GM18498 (cell line): ENCODE data around the gene MYL5.
"Not testable (repeated sequence)": the region's sequence is repeated elsewhere in the genome, so short reads cannot be mapped to it uniquely, and the experiment has no call there.

Experiments
- ATAC-seq: cut with Tn5 transposase; IDR thresholded peaks from one replicate; pipeline ENCODE4 v1.9.1; 2021; ENCODE audit warnings: mild to moderate bottlenecking, moderate library complexity; ENCODE audit not compliant: unreplicated experiment

Gene MYL5

DNA sequence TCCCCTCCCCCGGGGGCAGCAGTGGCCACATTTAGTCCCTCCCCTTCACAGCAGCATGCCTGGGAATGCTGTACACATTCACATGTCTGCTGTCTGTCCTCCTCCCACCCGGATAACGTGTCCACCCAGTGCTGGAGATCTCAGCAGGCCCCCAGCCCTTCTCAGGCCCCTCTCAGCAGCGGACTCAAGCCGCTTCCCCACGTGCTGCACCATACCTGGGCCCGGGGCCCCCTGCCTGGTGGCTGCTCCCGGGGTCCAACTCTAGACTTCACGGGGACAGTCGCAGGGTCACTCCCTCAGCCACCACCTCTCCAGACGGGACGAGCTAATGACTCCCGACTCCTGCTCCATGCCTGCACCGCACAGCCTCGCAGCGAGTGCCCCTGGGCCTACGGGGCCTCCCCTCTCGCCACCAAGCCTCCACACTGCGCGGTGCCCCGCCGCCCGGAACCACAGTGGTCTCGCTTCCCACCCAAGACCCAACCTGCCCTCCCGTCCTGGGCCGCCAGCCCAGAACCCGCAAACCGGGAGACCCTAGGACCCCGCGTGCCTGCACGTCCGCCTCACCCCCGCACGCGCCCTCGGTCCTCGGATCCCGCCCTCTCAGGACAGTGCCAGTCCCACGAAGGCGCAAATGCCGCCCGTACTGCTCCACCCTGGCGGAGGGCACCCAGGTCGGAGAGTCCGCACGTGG lies 30.0 kb downstream of the MYL5 start:
- ATAC-seq: no peak

DNA sequence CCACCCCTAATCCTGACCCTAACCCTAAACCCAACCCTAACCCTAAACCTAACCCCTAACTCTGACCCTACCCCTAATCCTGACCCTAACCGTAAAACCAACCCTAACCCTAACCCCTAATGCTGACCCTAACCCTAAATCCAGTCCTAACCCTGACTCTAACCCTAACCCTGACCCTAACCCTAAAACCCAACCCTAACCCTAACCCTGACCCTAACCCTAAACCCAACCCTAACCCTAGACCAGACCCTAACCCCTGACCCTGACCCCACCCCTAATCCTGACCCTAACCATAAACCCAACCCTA lies 30.6 kb downstream of the MYL5 start:
- ATAC-seq: no peak

DNA sequence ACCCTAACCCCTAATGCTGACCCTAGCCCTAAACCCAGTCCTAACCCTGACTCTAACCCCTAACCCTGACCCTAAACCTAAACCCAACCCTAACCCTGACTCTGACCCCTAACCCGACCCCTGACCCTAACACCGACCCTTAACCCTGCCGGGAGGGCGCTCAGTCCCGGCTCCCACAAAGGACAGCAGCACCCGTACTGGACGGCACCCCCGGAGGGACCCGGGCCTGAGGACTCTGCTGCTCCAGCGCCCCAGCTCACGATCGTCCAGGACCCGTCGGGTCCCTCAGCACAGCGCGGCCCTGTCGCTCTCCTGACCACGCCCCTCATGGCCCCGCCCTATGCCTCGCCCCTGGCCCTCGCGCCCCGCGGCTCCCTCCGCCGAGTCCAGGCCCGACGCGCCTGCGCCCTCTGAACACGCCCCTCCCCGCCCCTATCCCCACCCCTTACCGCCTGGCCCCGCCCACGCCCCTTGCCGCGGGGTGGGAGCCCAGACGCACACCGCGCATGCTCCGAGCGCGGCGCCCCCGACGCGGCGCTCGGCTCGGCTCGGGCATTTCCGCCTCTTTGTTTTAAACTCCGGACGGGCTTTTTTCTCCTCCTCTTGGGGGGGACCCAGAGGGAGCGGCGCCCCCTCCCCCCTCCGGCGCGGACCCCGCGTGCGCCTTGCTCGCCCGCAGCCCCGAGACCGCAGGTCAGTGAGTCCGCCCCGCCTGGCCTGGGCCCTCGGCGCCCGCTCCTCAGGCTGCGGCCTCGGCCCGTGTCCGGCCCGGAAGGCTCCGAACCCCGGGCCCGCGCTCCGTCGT lies 31.1 kb downstream of the MYL5 start, which contains the start of gene PCGF3:
Gene PCGF3 (plus strand): TSS at position 555 of the 805 bp plus-strand sequence. CDS start 27,849 bp downstream, outside the sequence.
- peak; percentile 90 for ATAC-seq

DNA sequence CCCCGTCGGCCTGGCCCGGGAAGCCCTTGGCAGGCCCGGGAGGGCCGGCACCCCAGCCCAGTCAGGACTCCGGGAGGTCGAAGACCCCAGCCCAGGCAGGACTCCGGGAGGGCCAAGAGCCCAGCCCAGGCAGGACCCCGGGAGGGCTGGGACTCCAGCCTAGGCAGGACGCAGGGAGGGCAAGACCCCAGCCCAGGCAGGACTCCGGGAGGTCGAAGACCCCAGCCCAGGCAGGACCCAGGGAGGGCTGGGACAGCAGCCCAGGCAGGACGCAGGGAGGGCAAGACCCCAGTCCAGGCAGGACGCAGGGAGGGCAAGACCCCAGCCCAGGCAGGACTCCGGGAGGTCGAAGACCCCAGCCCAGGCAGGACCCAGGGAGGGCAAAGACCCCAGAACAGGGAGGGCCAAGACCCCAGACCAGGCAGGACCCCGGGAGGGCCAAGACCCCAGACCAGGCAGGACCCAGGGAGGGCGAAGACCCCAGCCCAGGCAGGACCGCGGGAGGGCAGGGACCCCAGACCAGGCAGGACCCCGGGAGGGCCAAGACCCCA lies 31.8 kb downstream of the MYL5 start:
- not testable (repeated sequence) for ATAC-seq

DNA sequence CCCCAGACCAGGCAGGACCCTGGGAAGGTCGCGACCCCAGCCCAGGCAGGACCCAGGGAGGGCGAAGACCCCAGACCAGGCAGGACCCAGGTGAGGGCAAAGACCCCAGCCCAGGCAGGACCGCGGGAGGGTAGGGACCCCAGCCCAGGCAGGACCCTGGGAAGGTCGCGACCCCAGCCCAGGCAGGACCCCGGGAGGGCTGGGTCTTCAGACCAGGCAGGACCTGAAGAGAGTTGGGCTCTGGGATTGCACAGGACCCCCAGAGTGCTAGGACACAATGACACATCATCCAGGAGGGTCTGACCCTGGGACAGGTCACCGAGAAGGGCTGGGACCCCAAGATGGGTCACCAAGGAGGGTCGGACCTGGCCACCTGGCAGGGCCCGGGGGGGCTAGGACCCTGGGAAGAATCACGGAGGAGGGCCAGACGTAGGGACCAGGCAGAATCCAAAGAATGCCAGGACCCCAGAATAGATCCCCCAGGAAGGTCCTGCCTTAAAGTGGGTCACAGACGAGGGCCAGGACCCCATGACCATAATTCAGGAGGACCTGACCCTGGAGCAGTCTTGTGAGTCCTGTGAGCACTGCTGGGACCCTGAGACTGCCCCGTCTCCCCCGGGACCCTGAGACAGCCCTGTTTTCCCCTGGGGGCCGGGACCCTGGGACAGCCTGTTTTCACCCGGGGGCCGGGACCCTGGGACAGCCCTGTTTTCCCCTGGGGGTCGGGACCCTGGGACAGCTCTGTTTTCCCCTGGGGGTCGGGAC lies 32.7 kb downstream of the MYL5 start:
- no peak for ATAC-seq

DNA sequence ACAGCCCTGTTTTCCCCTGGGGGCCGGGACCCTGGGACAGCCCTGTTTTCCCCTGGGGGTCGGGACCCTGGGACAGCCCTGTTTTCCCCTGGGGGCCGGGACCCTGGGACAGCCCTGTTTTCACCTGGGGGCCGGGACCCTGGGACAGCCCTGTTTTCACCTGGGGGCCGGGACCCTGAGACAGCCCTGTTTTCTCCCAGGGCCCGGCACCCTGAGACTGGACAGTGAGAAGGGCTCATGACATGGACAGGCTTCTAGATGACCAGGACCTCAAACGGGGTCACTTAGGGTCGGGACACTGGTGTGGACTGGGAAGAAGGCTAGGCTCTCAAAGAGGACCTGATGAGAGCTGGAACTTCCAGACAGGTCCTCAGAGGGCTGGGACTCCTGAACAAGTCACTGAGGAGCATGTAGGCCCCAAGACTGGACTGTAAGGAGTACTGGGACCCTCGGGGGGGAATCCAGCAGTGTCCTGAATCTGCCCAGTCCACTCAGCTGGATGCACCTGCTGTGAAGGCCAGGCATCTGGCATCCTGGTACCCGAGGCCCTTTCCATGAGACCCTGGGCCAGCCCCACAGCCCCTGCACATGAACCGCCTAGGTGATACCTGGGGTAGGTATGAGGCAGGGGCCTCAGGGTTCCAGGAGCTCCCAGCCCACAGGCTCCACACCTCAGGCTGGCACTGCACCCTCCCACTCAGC lies 33.7 kb downstream of the MYL5 start:
- no peak for ATAC-seq

DNA sequence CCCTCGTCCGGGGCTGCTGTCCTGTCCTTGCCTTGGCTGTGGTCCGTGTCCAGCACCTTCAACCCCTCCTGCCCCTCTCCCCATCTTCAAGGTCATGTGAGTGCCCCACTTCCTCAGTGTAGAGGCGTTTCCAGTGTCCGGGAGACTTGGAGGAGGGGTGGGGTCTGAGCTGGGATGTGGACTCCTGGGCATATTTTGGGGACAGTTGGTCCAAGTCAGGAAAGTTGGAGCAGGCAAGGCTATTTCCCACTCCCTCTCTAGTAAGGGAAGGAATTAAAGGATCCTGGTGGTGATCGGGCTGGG lies 34.2 kb downstream of the MYL5 start:
- no peak for ATAC-seq

DNA sequence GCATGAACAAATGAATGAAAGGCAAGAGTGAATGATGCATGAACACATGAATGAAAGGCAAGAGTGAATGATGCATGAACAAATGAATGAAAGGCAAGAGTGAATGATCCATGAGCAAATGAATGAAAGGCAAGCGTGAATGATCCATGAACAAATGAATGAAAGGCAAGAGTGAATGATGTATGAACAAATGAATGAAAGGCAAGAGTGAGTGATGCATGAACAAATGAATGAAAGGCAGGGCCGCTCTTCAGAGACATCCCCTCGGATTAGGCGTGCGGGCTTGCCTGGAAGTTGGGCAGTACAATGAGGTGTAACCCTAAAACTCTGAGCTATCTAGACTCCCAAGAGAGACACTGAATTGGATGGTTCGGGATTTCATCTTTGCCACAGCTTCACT lies 35.0 kb downstream of the MYL5 start:
- ATAC-seq: no peak

DNA sequence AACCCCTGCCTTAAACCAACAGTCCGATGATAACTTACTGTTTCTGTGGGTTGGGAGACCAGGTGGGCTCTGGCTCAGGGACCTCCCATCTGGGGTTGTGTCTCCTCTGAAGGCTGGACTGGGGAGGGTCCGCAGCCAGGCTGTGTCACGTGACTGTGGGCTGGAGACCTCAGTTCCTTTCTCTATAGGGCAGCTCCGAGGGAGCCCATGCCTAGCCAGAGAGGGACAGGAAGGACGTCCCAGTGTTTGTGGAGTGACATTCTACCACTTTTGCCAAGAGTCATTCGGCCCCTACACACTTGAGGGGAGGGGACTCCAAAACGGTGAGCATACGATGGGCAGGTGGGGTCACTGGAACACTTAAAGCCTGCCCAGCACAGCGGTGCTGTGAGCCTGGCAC lies 35.8 kb downstream of the MYL5 start:
- ATAC-seq: no peak

DNA sequence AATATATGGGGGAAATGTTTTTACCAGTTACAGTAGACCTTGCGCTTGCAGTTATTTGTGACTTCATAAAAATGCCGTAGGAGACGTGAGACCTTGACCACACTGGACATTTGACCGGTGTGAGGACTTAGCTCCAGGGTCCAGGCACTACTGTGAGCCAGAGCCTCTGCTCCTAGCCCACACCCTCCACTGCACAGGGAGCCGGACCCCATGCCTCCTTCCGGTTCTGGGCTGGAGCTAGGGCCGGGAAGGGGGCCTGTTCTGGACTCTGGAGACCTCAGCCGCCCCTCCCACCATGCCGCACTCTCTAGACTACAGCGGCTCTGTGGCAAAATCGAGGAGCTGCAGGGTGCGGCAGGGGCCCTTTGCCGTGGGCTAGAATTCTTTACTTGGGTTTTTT lies 36.6 kb downstream of the MYL5 start:
- no peak for ATAC-seq

DNA sequence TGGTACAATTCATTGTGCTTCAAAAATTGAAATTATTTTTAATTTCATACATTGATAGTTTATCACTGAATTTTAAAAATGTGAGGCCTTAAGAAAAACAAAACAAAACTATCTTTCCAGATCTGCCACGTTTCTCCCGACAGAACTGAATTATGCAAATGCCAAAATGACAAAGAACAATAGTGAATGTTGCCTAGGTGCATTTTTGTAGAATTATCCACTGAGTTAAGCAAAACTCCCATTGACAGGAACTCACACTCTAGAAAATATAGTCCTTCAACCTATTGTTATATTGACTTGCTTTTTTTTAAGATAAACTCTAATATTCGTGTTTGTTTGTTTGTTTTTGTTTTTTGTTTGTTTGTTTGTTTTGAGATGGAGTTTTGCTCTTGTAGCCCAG lies 37.8 kb downstream of the MYL5 start:
- ATAC-seq: no peak

DNA sequence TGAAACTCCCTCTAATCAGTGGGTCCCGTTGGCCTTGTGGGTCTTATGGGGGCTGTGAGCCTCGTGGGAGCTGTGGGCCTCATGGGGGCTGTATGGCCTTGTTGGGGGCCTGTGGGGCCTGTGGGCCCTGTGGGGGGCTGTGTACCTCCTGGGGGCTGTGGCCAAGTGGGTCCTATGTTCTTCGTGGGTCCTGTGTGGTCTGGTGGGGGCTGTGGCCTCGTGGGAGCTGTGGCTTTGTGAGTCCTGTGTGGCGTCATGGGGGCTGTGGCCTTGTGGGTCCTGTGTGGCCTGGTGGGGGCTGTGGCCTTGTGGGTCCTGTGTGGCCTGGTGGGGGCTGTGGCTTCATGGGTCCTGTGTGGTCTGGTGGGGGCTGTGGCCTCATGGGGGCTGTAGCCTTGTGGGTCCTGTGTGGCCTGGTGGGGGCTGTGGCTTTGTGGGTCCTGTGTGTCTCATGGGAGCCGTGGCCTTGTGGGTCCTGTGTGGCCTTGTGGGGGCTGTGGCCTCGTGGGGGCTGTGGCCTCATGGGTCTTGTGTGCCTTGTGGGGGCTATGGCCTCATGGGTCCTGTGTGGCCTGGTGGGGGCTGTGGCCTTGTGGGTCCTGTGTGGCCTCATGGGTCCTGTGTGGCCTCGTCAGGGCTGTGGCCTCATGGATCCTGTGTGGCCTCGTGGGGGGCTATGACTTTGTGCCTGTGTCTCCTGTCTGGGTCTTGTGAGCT lies 38.7 kb downstream of the MYL5 start:
- ATAC-seq: no peak

DNA sequence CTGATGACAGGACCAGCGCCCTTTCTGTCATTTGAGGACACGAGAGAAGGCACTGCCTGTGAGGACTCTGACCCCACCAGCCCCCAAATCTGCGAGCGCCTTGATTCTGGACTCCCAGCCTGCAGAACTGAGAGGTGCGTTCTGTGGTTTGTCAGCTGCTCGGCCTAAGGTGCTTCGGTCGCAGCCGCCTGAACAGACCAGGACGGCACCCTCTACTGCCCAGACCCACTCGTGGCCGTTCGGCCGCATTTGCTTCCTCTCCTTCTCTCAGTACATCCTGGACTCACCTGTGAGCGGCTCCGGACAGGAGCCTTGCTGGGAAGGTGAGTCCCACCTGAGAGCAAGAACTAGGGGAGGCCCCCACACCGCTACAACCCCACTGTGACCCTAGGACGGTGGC lies 39.7 kb downstream of the MYL5 start:
- ATAC-seq: no peak

DNA sequence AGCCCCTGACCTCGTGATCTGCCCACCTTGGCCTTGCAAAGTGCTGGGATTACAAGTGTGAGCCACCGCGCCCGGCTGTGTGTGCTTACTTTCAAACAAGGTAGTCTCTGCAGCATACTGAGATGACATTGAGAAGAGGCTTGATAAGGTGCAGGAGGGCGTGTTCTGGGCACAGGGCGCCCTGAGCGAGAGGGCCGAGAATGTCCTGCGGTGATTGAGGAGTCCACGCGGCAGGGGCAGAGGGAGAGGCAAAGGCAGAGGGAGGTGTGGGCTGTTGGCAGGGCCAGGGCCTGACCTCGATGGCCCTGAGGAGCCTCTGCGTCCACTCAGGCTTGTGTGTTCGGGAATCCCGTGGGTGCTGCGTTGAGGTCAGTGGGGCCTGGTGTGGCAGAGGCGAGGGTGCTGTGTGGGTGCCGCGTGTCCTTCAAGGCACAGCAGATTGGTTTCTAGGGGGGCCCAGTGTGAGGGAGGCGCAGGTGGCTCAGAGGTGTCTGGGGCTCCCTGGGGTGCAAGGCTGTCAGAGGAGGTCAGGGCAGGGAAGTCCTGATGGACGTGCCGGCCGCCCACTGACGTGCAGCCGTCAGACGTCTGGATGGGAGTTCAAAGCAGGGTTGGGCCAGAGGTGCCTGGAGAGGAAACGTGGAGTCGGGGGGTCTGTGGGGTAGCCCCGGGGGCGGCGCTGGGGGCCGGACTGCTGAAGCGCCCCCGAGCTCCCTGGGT lies 43.4 kb downstream of the MYL5 start:
- no peak for ATAC-seq

DNA sequence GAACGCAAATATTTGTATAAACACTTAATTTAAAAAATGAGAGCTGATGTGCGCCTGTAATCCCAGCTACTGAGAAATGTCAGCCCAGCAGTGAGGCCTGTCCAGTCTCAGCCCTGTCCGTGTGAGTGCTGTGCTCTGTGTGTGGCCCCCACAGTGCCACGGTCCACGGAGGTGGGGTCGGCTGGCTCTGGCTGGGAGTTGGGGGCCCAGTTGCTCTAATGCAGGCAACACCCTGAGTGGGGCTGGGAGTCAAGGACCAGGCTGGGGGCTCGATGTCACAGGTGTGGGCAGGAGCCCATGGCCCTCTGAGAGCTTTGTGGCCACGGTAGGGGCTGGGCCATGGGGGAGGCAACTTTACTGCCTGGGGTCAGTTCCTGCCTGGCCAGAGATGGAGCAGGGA lies 44.1 kb downstream of the MYL5 start:
- no peak for ATAC-seq

DNA sequence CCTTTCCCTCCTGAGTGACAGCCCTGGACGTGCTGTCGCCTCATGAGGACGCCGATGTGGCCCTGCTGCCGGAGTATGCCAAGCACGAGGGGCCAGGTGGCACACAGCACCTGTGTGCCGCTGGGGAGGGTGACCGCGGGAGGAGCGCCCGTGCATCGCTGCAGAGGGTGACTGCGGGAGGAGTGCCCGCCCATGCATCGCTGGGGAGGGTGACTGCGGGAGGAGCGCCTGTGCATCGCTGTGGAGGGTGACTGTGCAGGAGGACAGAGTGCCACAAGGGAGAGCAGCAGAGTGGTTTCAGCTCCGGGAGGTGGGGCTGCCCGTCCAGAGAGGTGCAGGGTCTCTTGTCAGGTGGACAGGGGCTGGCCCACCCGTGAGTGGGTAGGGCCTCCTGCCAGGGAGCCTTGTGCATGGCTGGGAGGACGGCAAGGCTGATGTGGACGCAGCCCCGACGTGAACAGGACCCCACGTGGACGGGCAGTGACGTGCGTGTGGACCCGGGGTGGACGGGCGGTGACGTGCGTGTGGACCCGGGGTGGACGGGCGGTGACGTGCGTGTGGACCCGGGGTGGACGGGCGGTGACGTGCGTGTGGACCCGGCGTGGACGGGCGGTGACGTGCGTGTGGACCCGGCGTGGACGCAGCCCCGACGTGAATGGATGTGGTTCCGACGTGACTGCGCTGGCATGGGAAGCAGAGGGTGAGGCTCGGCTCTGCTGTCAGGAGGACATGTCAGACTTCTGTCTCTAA lies 45.9 kb downstream of the MYL5 start:
- ATAC-seq: no peak

DNA sequence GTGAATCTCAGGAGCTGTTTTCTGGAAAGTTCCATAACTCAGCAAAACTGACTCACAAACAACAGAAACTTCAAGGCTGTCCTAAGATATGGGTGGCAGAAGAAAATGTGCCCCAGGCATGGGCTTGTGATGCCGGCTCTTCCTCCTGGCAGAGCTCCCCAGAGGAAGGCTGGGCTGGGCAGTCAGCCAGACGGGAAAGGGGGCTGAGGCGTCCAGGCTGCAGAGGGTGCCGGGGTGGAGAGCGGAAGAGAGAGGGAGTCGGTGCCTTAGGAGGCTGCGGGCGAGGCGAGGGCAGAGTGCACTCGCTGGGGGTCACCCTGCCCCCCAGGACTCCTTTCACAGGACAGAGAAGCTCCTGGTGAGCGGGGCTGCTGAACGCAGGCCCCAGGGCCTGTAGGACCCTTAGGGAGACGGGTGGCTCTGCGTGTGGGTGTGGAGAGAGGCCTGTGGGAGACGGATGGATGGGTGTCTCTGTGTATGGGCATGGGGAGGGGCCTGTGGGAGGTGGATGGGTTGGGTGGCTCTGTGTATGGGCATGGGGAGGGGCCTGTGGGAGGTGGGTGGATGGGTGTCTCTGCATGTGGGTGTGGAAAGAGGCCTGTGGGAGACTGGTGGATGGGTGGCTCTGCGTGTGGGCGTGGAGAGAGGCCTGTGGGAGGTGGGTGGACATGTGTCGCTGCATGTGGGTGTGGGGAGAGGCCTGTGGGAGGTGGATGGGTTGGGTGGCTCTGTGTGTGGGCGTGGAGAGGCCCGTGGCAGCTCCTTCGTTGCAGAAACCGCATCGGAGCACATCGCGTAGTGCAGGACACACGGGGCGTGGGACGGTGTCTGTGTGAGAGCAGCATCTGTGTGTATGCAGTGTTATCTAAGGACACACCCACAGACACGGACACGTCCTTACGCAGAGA lies 47.2 kb downstream of the MYL5 start:
- no peak for ATAC-seq

DNA sequence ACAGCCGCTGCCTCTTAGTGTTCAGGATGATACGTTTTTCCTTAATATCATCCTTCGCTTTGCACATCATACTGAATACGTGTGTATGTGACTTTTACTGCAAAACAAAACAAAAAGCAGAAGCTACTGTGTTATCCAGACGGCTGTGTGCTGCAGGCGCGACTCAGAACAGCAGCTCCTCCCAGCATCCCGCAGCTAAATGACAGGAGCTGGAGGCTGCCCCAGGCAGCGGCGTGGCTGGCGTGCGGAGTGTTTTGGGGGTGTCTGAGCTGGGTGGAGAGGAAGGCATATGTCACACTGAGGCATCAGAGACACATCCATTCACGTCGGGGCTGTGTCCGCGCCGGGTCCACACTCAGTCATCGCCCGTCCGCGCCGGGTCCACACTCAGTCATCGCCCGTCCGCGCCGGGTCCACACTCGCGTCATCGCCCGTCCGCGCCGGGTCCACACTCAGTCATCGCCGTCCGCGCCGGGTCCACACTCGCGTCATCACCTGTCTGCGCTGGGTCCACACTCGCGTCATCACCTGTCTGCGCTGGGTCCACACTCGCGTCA lies 47.9 kb downstream of the MYL5 start:
- ATAC-seq: no peak
